Suppressor macrophage treated with lipopolysaccharide for 1 hour (primary cell): ENCODE measurements around the gene MAGI2.

ENCODE experiments used
- DNase-seq, 3 donors: peaks; one replicate each; pipeline ENCODE4 v3.0.0-alpha.2; 2020 to 2022

Gene MAGI2

DNA sequence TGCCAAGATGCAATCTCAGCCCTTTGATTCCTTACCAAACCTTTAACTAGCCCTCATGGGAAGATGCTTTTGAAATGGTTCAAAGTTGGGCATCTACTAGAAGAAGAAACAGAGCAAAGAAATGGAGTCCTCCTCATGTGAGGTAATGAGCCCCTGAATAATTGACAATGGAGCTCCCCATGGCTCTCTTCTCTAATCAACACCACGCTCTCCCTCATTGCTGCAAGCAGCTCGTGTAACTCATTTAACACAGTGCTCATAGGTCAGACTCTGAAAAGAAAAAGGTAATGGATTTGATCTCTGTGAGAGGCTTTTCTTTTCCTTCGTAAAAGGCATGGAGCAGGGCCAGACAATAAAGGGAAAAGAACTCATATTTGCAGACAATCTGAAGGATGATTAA is 1342.1 kb downstream of the MAGI2 start:
- DNase-seq, result no peak

DNA sequence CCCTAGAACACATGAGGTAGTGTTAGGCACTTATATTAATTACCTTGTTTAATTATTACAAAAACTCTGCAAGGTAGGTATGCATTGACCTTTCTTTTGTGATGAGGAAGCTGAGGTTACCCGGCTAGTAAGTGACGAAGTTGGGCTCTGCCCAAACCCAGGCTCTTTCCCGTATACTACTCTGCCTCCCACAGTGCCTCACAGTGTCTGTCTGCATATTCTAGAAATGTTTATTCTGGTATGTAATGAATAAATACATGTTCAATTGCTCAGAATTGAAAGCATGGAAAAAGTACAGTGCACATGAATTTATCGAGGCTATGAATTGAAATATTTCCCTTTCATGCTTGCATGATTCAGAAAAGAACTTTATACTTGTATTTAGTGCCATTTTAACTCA is 1350.0 kb downstream of the MAGI2 start:
- DNase-seq, result no peak

DNA sequence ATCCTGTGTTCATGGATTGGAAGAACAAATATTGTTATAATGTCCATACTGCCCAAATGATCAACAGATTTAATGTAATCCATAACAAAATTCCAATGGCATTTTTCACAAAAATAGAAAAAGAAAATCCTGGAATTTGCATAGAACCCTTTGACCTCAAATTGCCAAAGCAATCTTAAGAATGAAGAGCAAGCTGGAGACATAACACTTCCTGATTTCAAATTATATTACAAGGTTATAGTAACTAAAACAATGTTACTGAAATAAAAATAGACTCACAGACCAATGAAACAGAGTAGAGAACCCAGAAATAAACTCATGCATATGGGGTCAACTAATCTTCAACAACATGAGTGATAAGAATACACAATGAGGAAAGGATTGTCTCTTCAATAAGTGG is 1352.4 kb downstream of the MAGI2 start:
- DNase-seq, result no peak

DNA sequence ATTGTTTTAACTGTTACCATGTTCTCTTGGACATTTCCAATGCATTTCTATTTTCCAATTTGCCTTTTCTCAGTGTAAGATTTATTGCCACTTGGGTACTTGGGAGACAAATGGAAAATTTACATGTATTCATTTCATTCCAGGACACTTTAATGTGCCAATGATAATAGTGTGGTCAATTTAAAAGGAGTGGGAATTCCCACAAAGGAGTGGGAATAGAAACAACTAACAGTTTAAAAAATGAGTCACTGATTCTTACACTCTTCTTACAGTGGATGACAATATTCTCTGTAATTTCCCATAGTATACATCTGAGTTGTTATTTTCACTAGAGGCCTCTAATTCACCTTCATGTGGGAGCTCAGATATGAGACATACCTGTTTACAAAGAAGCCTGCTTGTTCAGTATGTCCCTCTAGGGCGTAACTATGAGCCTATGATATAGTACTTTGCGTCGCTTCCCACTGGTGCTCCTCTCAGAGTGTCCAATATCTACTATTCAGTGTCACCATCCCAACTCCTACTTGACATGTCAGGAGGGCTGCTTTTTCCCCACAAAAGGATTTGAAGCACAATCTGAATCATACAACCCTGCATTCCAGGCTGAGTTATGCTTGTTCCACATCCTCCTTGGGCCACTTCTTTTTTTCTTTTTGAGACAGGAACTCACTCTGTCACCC is 1353.6 kb downstream of the MAGI2 start:
- no peak for DNase-seq

DNA sequence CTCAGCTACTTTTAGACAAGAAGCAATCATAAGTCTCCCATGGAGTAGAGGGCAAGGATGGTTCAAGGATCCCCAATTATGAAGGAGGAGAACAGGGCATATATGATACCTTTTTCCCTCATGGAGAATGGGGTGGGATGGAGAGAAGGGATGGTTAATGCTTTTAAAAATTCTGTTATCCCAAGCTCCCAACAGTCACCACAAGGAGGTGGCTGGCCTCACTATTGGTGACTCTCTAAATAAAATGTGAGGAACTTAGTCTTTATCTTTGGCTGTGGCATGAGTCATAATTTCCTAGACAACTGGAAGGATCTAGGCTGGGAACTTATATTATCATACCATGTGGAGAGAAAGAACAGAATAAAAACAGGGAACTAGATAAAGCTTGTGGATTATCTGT is 1357.9 kb downstream of the MAGI2 start:
- peak in 1 of 3 donors; percentile 3 for DNase-seq

DNA sequence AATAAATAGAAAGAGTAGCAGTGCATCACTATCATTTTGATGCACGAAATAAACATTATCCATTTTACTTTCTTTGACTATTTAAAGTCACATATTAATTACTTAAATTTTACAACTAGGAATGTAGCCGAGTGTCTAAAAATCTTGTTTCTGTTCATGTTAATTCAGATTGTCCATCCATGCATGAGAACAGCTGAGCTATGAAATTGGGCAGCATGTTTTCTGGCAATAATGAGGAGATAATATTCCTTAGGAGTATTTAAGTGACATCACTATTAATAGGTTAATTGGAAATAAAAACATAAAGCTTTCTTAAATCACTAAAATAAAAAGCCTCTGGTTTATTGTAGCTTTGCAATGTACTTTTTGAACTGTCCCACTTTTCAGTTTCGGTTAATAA is 1361.1 kb downstream of the MAGI2 start:
- DNase-seq, result no peak

DNA sequence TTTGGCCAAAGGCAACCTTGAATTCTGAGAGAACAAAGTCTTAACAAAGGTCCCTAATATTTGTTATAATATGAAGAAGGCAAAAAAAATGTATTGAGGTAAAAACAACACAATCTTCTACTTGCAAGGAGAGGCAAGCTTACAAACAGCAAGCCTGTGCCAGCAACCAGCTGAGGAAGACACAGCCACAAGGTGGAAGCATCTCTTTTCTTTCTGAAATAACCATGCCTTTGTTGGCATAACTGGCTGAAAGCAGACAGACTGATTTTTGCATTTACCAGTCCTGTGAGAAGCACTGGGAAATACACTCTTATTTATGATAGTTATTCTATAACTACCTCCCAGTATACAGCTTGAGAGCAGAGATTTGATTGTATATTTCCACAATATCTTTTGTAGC is 1362.9 kb downstream of the MAGI2 start:
- DNase-seq, result no peak

DNA sequence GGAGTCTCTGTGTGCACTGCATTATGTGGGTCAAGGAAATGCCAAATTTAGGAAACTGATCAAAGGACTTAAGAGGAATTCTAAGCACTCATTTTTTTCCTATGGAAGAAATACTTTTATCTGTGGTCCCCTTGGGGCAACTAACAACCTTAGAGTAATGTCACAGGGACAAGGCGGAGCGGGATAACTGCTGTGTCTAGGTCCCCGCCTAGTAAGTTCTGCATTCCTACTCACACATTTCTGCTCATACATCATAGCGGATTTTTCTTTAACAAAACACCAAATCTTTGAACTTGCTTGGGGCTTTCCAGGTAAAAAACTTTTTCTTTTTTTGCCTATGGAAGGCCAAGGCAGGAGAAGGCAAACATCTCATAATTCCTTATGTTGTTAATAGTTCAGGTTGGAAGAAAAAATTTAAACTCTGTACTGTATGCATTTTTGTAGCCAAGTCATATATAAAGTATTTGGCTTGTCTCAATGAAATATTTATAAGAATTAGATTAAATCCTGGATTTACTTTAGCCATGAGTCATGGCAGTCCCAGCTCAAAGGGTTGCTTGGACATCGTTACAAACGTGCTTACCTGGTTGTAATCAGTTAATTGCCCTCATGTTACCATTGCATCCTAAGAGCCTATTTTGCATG is 1369.9 kb downstream of the MAGI2 start:
- DNase-seq, result no peak

DNA sequence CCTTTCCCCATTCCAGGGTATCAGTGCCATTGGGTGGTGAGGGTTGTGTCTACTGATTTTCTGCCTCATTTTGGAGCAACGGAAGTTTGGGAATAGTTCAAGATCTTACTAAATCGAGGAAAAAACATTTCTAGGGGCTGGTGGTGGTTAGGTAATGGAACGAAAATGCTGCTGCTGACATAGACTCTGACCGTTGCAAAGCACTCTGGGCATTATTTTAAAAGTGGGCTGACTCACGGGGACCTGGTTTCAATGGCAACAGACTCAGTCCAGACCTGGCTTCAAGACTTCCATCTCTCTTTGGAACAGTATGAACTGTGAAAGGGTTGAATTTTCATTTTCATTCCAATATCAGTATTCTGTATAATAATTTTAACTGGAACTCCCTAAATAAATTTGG is 1370.9 kb downstream of the MAGI2 start:
- no peak for DNase-seq

DNA sequence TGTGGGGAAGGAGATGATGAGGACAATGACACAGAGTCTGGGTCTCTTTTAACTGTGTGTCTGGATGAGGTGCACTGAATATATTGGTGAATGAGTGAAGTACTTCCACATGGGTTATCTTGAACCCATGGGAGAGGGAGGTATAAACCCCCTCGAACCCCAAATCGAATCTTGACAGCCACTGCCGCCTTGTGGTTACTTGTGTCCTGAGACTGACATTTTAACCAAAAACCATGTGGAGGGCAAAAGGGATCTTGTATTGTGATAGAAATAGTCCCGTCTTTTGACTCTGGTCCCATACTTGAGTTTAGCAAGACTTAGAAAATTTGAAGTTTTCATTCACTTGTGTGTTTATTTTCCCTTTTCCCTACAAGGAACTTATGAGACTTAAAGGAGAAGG is 1371.6 kb downstream of the MAGI2 start:
- no peak for DNase-seq

DNA sequence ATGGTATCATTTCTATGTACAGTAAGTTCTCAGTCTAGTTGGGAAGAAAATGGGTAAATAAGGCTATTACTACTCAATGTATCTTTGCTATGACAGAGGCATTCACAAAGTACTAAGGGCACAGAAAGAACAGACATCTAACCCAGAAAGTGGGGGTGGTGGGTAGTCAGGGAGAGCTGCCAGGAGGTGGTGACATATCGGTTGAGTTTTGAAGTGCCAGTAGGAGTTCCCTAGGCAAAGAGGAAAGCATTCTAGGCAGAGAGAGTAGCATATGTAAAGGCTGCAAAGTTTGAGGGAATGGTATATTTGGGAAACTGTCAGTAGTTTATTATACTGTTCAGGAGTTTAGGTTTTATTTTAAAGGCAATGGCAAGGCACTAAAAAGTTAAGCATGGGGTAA is 1372.1 kb downstream of the MAGI2 start:
- DNase-seq, result no peak

DNA sequence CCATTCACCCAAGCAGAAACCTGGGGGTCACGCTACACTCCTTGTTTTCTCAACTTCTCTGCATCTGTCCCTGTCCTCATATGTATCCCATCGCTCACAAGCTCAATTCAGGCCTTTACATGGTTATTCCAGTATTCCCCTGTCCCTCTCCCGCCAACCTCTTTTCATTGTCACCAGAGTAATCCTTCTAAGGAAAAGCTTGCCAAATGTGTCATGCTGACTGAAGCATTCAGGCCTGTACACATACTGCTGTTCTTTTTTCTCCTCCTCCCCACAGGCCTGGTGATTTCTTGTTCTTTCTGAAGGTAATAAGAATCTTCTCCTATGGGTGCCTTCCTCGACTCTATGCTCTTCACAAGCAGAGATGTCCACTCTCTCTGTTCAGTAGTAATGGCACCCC is 1372.7 kb downstream of the MAGI2 start:
- no peak for DNase-seq

DNA sequence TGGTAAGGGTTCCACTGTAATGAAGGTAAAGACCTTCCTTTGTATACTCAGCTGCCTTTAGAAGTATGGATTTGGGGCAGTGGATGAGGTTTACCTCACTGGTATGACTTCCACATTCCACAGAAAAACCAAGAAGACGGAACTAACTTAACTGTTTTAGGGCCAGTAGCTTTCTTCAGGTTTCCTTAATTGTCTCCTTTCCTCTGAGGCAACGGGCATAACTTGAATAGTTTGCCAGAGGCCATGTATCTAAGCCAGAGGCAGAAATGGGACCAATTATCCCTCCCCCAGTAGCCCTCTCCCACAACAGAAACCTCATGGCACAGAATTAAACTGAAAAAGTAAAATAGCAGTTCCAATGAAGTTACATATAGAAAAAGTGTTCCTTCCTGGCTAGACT is 1373.2 kb downstream of the MAGI2 start:
- no peak for DNase-seq

DNA sequence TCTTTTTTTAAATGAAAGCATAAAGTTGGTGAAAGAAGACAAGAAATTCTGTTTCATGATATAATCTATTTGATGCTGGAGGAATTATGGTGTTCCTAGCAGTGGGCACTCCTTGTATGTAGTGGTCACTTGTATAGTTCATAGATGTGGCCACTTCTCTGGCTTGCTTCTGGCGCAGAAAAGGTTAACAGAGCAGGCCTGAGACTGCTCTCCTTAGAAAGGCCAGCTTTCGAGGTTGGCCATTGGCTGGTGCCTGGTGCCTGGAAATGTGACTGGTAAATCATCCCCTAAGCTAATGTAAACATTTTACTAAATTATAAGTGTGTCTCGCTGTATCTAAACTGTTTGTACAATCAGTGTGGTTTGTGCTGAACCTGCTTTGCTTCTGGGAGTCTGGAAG is 1378.8 kb downstream of the MAGI2 start:
- DNase-seq, result no peak

DNA sequence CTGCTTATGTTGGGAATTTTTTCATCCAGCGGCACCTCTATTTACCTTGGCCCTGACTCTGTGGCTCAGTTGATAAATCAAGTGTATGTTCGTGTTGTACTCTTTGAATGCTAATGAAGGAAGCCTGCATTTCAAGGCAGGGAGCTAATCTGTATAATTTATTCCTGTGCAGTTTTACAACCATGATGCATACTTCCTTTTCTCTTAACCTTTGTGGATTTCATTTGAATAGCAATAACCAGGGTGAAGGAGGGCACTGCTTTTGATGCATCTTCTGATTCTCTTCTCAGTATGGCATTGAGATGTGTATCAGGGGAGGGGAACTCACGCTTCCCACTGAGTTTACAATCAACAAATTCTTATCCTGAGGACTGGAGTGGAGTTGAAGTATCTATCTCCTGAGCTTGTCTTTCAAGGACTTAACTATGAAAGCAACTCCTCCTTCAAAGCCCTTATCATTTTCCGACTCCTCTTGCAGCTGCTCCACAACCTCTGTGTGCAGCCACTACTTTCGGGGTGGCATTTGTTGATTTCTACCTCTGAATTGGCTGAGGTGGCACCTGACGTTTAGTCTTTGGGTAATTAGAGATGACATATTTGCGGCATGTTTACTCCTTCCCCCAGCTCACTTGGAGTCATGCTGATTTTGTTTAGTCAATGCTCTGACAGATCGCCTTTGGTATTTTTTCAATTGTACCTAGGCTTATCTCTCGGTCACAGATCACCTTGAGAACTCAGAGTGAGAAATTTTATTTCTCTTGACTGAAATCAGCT is 1379.7 kb downstream of the MAGI2 start:
- no peak for DNase-seq

DNA sequence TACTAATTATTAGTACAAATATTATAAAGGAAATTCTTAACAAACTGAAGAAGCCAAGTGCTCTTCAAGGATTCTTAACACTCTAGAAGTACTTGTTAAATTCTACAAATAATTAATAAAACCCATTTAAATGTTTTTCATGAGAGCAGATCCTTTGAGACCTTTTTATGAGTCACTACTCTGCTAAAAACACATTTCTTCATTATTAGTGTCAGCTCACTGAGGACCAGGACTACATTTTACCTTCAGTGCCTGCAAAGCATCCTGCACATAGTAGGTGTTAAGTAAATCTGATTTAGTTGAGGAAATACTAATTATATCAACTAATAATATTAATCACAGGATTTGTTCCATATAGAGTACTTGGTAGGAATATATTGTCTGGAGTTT is 1381.3 kb downstream of the MAGI2 start:
- no peak for DNase-seq

DNA sequence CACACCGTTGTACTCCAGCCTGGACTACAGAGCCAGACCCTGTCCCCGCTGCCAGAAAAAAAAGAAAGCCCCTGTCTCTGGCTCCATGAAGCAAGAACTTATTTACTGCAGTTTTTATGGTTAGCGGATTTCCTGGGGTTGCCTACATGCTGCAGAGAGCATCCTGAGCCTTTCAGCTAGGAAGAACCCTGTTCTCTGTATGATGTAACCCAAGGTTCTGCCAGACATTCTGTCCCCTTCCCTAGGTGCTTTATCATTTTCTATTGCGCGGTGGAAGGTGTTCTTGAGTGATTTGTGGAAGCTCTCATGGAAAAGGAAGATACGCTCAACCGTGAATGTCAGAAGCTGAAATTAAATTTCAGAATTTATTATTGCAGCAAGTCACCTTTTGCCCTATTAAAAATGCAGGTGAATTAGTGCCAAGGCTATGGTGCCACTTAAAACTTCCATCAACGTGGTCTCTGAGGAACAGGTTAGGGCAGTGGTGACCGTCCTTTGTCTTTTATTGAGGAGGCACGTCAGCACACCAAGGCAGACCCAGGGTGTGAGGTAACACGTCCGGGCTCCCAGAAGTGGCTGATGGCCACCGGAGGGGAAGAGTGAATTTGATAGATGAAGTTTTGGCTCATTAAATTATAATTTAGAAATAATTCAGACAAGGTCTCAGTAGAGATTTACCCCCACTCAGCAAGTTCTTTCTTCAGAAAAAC is 1381.8 kb downstream of the MAGI2 start:
- no peak for DNase-seq

DNA sequence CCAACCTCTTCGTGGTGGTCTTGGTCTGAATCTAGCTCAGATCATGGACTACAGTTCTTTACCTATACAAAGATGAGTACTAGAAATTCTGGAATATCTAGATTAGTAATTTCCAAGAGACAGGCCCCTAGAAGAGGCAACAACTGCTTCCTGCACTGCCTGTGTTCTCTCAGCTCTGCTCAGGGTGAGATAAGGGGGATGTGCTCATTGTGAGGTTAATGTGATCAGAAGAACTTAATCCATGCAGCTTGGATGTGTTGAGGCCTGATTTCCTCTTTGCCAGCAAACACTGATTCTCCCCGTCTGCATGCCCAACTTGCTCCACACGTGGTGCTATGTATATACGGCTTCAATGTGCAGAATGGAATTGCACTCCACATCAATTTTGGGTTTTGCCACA is 1386.9 kb downstream of the MAGI2 start:
- no peak for DNase-seq

DNA sequence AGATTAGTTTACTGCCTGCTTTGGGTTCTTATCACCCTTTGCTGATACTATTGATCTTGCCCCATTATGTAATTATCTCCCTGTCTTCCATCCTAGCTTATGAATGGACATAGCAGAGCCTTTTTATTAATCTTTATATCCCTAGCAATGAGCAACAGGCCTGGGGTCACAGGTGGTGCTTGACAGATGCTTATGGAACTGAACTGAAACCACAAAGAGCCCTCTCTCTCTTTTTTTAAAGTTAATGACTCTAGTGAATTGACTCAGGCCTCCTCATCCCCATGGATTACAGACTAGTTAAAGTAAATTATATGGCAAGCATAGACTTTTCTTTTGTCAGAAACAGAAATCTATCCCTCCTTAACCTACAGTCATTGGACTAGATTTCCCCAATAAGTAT is 1389.7 kb downstream of the MAGI2 start:
- DNase-seq, result no peak

DNA sequence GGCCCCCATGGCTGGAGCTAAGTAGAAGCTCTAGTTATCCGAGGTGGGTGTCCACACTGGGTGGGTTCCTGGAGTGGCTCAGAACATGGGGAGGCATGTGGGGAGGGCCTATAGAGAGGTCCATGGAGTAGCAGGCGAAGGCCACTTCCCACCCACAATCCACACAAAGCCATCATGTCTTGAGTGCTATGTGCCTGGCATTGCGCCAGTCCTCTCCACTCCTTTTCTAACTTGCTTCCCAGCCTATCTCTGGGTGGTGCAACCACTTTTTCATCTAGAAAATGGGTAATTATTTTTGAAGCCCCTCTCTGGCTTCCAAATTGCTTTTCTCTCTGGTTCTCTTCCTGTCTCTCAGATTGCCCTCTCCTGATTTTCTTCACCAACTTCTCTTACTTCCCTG is 1391.3 kb downstream of the MAGI2 start:
- no peak for DNase-seq

DNA sequence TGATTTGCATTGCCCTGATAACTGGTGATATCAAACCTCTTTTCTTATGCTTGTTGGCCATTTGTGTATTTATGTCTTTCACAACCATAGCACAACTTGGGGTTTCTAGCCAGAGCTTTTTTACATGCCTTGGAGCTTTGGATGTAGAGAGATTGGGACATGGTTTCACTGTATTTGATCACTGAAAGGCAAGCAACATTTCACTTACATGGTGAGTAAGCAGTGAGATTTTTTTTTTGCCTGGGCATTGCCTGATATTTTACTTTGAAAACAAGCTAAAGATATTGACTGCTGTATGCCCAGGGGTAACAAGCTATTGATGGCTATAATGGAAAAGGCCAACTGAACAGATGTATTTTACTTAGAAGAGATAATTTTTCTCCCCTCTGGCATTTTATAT is 1395.9 kb downstream of the MAGI2 start:
- DNase-seq, result no peak

DNA sequence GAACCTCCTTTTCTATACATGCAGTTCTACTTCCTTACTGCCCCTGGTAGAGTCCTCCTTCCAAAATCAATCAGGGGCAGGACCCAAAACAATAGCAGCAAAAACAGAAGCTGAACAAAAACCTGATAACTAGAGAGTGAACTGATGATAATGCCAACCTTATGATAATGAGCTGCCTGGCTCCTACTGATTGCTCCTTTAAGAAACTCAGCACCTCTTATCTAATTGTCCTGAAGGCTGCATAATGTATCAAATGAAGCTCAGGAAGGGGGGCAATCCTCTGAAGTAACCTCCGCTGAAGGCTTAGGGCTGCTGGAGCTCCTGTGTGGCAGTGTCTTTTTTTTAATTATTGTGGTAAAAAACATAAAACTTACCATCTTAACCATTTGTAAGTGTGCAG is 1397.9 kb downstream of the MAGI2 start:
- no peak for DNase-seq

DNA sequence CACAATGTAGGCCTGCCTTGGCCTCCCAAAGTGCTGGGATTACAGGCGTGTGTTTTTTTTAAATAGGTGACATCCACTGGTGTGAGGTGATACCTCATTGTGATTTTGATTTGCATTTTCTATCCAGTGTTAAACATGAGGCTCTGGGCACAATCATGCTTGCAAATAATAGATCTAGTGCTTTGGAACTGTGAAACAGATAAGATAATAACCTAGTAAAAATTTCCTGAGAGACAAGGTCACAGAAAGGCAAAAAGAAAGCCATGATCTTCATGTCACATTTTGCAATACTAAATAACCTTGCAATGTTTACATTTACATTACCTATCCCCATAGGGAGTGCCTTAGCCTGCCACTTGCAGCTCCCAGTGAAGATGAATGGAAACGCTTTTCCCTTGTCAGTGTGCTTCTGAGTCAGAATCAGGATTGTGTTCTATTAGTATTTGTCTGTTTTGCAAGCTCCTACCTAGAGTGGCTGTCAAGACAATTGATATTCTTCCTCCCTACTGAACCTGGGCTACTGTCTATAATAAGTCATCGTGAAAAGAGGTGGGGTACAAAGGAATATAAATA is 1398.4 kb downstream of the MAGI2 start:
- no peak for DNase-seq
